Epithelial cell of esophagus (primary cell): Measurements from ENCODE around the gene PROK2.

Experiments
- DNase-seq: peaks from one replicate; pipeline ENCODE4 v3.0.0; 2010; ENCODE audit warnings: low read depth
- H3K4me3 ChIP-seq: 2 replicates; pipeline ENCODE4 v1.5.1; 2011; ENCODE audit warnings: mild to moderate bottlenecking, low read length, control low read depth
- TF ChIP-seq, protein P1 (sequence below): IDR thresholded peaks from 2 replicates; pipeline ENCODE4 v1.5.1; 2011; ENCODE audit warnings: low read depth, mild to moderate bottlenecking, low read length, control low read depth, inconsistent platforms; ENCODE audit not compliant: insufficient read depth; ENCODE audit errors: missing control alignments

Gene PROK2

DNA sequence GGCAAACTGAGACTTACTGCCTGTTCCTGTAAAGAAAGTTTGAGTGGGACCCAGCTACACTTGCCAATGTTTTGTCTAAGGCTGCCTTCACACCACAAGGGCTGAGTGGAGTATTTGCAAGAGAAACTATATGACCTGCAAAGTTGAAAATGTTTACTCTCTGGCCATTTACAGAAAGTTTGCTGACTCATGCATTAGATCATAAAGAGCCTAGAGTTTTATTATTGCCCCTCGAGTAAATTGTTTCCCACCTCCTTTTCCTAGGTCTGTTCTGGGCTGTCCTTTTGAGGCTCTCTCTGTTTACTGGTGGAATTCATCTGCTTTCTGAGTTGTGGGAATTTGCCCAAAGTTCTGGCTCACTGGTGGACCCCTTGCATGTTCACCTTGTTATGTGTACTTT, 6.7 kb upstream of the PROK2 start:
- no peak for DNase-seq
- TF ChIP-seq, protein P1, sequence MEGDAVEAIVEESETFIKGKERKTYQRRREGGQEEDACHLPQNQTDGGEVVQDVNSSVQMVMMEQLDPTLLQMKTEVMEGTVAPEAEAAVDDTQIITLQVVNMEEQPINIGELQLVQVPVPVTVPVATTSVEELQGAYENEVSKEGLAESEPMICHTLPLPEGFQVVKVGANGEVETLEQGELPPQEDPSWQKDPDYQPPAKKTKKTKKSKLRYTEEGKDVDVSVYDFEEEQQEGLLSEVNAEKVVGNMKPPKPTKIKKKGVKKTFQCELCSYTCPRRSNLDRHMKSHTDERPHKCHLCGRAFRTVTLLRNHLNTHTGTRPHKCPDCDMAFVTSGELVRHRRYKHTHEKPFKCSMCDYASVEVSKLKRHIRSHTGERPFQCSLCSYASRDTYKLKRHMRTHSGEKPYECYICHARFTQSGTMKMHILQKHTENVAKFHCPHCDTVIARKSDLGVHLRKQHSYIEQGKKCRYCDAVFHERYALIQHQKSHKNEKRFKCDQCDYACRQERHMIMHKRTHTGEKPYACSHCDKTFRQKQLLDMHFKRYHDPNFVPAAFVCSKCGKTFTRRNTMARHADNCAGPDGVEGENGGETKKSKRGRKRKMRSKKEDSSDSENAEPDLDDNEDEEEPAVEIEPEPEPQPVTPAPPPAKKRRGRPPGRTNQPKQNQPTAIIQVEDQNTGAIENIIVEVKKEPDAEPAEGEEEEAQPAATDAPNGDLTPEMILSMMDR = no peak
- no peak overlapping the region for H3K4me3 ChIP-seq

DNA sequence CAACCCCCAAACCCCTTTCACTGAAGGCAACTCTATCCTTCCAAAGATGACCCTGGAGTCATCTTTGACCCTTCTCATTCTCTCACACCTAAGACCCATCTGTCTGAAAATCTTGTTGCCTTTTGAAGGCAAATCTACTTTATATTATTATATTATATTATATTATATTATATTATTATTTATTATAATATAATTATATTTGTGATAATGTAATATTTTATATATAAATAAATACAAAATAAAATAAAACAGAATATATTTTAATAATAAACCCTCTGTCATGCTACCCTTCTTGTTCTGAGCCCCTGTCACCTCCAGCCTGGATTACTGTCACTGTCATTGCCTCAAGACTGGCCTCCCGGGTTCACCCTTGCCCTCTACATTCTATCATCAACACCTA, 5.0 kb upstream of the PROK2 start:
- no peak for DNase-seq
- H3K4me3 ChIP-seq = no peak overlapping the region
- TF ChIP-seq, protein P1 = no peak

DNA sequence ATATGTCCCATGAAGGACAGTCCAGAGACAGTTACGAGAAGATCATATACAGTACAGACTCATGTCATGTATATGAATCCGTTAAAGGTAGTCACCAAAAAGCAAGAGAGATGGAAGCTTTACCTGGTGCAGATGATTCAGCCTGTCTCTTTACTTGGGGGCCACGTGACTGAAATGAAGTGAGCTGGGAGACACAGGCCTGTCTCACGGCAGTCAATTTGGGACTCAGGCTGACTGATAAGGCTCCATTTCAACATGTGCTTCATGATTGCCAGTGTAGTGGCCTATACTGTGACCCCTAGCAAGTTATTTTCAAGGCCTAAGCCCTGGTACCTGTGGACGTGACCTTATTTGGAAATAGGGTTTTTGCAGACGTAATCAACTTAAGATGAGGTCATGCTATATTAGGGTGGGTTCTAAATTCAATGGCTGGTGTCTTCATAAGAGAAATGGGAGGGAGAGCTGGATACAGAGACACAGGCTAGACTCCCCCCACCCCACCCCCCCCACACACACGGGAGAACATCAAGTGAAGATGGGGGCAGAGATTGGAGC, 3.0 kb upstream of the PROK2 start:
- DNase-seq = no peak
- H3K4me3 ChIP-seq = no peak overlapping the region
- TF ChIP-seq, protein P1 = no peak

DNA sequence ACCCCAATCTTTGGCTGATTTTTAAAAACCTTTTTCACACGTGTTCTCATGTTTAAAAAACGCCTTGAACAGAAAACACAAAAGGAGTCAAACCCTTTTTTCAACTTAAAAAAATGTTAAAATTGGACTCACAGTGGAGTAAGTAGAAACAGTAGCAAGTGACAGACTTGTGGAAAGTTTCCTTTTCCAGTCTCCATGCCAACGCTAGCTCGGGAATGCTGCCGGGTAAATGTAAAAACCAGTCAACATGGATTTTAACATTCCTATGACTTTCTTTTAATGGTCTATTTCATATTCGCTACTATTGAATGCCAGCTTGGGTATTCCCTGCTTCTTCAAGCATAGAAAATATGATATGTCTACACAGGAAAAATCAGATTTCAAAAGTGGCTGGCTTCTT, 1.6 kb upstream of the PROK2 start:
- H3K4me3 ChIP-seq = no peak overlapping the region
- no peak for DNase-seq
- TF ChIP-seq, protein P1 = no peak

DNA sequence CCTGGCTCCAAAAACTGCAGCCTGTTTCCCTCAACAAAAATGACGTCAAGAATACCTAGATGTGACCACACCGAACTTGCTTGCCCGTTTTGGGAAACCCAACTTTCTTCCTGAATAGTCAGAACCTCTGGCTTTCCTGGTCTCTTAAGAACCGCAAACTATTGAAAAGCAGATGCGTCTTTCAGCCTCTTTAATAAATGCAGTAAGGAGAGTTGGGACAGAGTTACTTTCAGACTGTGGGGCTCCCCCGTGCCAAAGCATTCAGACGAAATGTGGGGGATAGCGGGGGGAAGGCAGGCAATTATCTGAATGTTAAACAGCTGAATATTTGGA, 1.2 kb upstream of the PROK2 start:
- H3K4me3 ChIP-seq = no peak overlapping the region
- DNase-seq = no peak
- TF ChIP-seq, protein P1 = no peak

DNA sequence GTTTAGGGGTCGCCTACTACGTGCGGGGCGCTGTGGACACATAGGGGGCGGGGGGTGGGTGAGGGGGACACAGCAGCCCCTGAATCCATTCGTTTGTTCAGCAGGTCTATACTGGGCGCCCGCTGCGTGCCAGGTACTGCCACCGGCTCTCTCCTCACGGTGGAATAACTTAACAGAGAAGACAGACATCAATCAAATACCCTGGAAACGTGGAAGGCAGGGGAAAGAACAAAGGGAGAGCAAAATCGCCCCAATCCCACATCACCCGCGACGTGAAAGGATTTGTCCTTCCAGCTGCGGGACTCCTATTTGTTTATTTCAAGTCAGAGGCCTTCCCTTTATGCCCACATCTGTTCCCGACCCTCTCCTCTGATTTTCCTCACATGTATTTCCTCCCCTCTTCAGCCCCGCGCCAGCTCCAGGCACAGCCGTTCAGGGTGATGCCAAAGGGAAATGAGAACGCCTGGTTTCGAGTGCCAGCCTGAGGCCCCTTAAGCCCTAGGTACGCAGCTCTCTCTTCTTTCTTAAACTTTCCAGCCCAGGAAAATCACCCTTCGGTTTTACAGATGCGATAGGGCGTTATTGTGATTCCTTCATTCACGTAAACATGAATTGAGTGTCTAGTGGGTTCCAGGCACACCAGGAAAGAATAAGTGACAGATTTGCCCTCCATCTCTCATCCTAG, 726 bp upstream of the PROK2 start:
- TF ChIP-seq, protein P1 = no peak
- no peak for DNase-seq
- no peak overlapping the region for H3K4me3 ChIP-seq
